B cell (primary cell): ENCODE results near the gene G6PD. TPM values are rescaled to one million over a fixed set of nuclear protein-coding genes. Genes with fewer than 3 reads are reported as not detected.
"Not testable (repeated sequence)": the region's sequence is repeated elsewhere in the genome, so short reads cannot be mapped to it uniquely, and the experiment has no call there.

Source experiments
- ATAC-seq: fragments of 200-7000 bp; cut with Tn5 transposase; one replicate; pipeline ENCODE4 v1.10.0; 2021; ENCODE audit warnings: low read depth, mild to moderate bottlenecking, moderate number of reproducible peaks, moderate library complexity
- CTCF ChIA-PET: fragments of 350-600 bp; sonication (Branson Sonifier 250); formaldehyde crosslinking; loops from one replicate; lab custom pipeline; 2021; ENCODE audit warnings: antibody characterized with exemption, inconsistent platforms; lab: Charles Lee
- POLR2A ChIA-PET: fragments of 350-600 bp; sonication (Branson Sonifier 250); formaldehyde crosslinking; loops from one replicate; lab custom pipeline; 2021; ENCODE audit warnings: antibody characterized with exemption; lab: Charles Lee
- DNase-seq: peaks from one replicate; pipeline ENCODE4 v3.0.0; 2013
- H2AFZ ChIP-seq: 2 replicates; pipeline ENCODE4 v1.6.1; 2012; ENCODE audit warnings: mild to moderate bottlenecking, low read depth, low read length; ENCODE audit not compliant: insufficient read depth, poor library complexity, severe bottlenecking
- H3K27ac ChIP-seq, 2 donors: 1 replicate in 1 of 2; 2 replicates in 1 of 2; pipeline ENCODE4 v1.5.1; 2012 to 2013; ENCODE audit warnings: low read length in 2 of 2, mild to moderate bottlenecking in 2 of 2, moderate library complexity in 1 of 2
- H3K27me3 ChIP-seq, 4 experiments: fragments of 200-600 bp in 1 of 4; sonication (generic) in 1 of 4; replicated peaks in 1 of 4; 1 replicate in 2 of 4; 2 replicates in 2 of 4; pipeline versions ENCODE4 v1.6.1 to v1.7.0; 2013 to 2016; ENCODE audit warnings: low read length in 3 of 4, mild to moderate bottlenecking in 2 of 4, mixed read lengths in 1 of 4, moderate library complexity in 1 of 4; ENCODE audit not compliant: insufficient read depth in 4 of 4, control insufficient read depth in 3 of 4; ENCODE audit errors: control extremely low read depth in 1 of 4
- H3K36me3 ChIP-seq, 2 experiments: replicated peaks in 1 of 2; 1 replicate in 1 of 2; 2 replicates in 1 of 2; pipeline versions ENCODE4 v1.6.1 to v1.7.1; 2013; ENCODE audit warnings: low read length in 1 of 2; ENCODE audit not compliant: insufficient read depth in 2 of 2, control insufficient read depth in 1 of 2; ENCODE audit errors: control extremely low read depth in 1 of 2, extremely low read depth in 1 of 2
- H3K4me1 ChIP-seq, 2 donors: fragments of 200-600 bp in 1 of 2; sonication (generic) in 1 of 2; 1 replicate in 1 of 2; 2 replicates in 1 of 2; pipeline versions ENCODE4 v1.5.1 to v1.6.1; 2013 to 2017; ENCODE audit warnings: low read length in 2 of 2; ENCODE audit not compliant: control insufficient read depth in 2 of 2, insufficient read depth in 2 of 2
- H3K4me2 ChIP-seq: replicated peaks from 2 replicates; pipeline ENCODE3; 2012; ENCODE audit warnings: mild to moderate bottlenecking, low read depth, low read length; ENCODE audit not compliant: poor library complexity, severe bottlenecking
- H3K4me3 ChIP-seq, 5 experiments: fragments of 200-600 bp in 1 of 5; sonication (generic) in 1 of 5; 1 replicate in 3 of 5; 2 replicates in 2 of 5; pipeline versions ENCODE4 v1.5.1 to v1.7.0; 2011 to 2016; ENCODE audit warnings: low read length in 4 of 5, mild to moderate bottlenecking in 4 of 5, low read depth in 2 of 5, control low read depth in 1 of 5, moderate library complexity in 1 of 5; ENCODE audit not compliant: insufficient read depth in 1 of 5; ENCODE audit errors: control extremely low read depth in 1 of 5, extremely low read depth in 1 of 5
- H3K79me2 ChIP-seq: fragments of 200-600 bp; sonication (generic); one replicate; pipeline ENCODE4 v1.6.0; 2016; ENCODE audit warnings: low read length; ENCODE audit not compliant: control insufficient read depth, insufficient read depth
- H3K9ac ChIP-seq: fragments of 200-600 bp; sonication (generic); 2 replicates; pipeline ENCODE4 v1.6.1; 2017; ENCODE audit warnings: mild to moderate bottlenecking, low read length, moderate library complexity
- H3K9me3 ChIP-seq, 3 donors: one replicate each; pipeline versions ENCODE4 v1.6.1 to v1.7.1; 2013; ENCODE audit warnings: low read length in 2 of 3; ENCODE audit not compliant: control insufficient read depth in 2 of 3, insufficient read depth in 1 of 3; ENCODE audit errors: control extremely low read depth in 1 of 3
- H4K20me1 ChIP-seq: 2 replicates; pipeline ENCODE4 v1.6.0; 2012; ENCODE audit warnings: mild to moderate bottlenecking, low read length; ENCODE audit not compliant: insufficient read depth, control insufficient read depth, poor library complexity, severe bottlenecking
- H3K27ac Mint-ChIP-seq: one replicate; pipeline ENCODE4 v1.8.0; 2021; ENCODE audit warnings: mixed read lengths
- H3K27me3 Mint-ChIP-seq: one replicate; pipeline ENCODE4 v1.8.0; 2021; ENCODE audit warnings: mixed read lengths
- H3K4me1 Mint-ChIP-seq: one replicate; pipeline ENCODE4 v1.8.0; 2021; ENCODE audit warnings: mixed read lengths
- H3K4me3 Mint-ChIP-seq: one replicate; pipeline ENCODE4 v1.8.0; 2021; ENCODE audit warnings: mixed read lengths
- H3K9me3 Mint-ChIP-seq: one replicate; pipeline ENCODE4 v1.8.0; 2022; ENCODE audit warnings: mixed read lengths; ENCODE audit not compliant: insufficient read depth
- WGBS: methylation state at CpG from one replicate; pipeline ENCODE4 v1.1.5; 2013; ENCODE audit warnings: missing lambda C conversion rate; ENCODE audit not compliant: insufficient coverage; 5-methylcytosine and 5-hydroxymethylcytosine counted together
- intact Hi-C: fragments of 100-400 bp; cut with micrococcal nuclease; formaldehyde crosslinking; loops from one replicate; pipeline ENCODE4 v1.10.0; 2022
- polyA plus RNA-seq: library from polyadenylated mRNA; depleted of rRNA; stranded (reverse); fragments of >200 nt; gene quantifications from 2 replicates; pipeline ENCODE4 v1.2.3, GENCODE V29; 2012
- total RNA-seq, 2 donors: library from RNA; stranded (reverse); fragments of 120-200 nt in 1 of 2; gene quantifications; 1 replicate in 1 of 2; 2 replicates in 1 of 2; pipeline versions ENCODE4 v1.2.3 to v1.2.4, GENCODE V29; 2013 to 2022

G6PD gene
- total and polyA plus RNA-seq, 2 donors (not counting 1 experiment from before 2014, with no cell fraction given) = 61.2 to 64.4 TPM

DNA sequence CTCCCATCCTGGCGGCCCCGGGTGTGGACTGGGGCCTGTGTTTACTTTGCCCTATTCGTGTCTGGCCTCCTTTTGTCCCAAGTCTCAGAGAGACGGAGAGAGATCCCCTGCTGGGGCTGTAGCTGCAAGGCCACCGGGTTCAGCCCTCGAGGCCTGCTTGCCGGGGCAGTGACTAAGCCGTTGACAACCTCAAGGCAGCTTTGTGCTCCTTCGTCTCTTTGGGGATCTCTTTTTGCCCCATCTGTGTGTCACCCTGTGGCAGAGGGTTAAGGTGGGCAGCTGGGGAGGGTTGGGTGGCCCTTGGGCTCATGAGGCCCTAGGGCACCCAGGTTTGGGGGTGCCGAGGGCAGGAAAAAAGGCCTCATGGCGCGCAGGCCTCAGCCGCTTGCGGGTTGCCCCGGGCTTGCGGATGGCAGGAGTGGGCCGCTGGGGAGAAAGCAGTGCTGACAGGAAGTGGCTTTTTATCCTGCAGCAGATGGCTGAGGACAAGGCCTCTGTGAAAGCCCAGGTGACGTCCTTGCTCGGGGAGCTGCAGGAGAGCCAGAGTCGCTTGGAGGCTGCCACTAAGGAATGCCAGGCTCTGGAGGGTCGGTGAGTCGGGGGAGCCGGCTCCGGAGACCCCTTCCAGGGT lies 11.5 kb upstream of the G6PD start:
- H3K4me1 ChIP-seq, ATAC-seq, H3K4me3 Mint-ChIP-seq, CTCF ChIA-PET, H3K27me3 ChIP-seq, POLR2A ChIA-PET, DNase-seq, H3K9me3 ChIP-seq, H3K27ac Mint-ChIP-seq, H3K4me1 Mint-ChIP-seq, H3K27ac ChIP-seq, H2AFZ ChIP-seq, H3K27me3 Mint-ChIP-seq, H3K4me2 ChIP-seq, H3K9me3 Mint-ChIP-seq, H3K9ac ChIP-seq, intact Hi-C loops, H3K4me3 ChIP-seq: not testable (repeated sequence)
- Histone ChIP-seq H3K79me2 (peaks cover 24% of the 10 kb centered on the region), H4K20me1 (peaks cover 21% of the 10 kb centered on the region), H3K36me3 (peaks cover 0 to 14% of the 10 kb centered on the region in 2 experiments)
- 63% methylated on average over 3 of the region's 24 CpGs for WGBS

DNA sequence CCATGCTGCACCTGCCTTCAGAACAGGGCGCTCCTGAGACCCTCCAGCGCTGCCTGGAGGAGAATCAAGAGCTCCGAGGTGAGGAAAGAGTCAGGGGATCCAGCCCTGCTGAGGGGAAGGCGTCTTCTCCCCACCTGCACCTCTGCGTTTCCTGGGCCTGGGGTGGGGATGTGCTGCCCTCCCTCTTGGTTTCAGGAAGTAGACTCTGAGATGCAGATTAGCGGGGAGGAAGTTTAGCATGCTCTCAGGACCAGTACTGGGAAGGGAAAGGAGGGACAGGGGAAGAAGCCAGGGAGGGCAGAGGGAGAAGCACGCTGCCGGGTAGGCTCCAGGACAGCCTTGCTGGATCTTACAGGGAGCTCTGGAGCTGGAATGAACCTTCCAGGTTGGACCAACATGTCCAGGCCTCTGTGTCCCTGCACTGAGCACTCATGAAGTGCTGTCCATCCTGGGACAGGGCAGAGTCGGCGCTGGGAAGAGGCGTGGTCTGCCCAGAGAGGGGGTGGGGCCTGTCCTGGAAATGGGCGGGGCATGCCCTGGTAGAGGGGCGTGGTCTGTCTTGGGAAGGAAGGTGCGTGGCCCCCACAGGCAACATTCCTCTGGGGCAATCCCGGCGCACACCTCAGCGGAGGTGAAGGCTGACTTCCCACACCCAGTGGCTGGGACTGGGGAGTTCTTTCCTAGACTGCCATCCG lies 5.6 kb upstream of the G6PD start:
- CTCF ChIA-PET, ATAC-seq, H3K4me3 ChIP-seq, H3K9me3 ChIP-seq, DNase-seq, H3K27ac ChIP-seq, H3K4me2 ChIP-seq, H3K9ac ChIP-seq, H2AFZ ChIP-seq, intact Hi-C loops, H3K27ac Mint-ChIP-seq, POLR2A ChIA-PET, H3K4me1 ChIP-seq, H3K27me3 Mint-ChIP-seq, H3K27me3 ChIP-seq, H3K9me3 Mint-ChIP-seq, H3K4me3 Mint-ChIP-seq: not testable (repeated sequence)
- H3K79me2 ChIP-seq = peaks cover 71% of the 10 kb centered on the region
- H4K20me1 ChIP-seq = peaks cover 43% of the 10 kb centered on the region
- no CpG with 5 or more reads among the region's 18 CpGs for WGBS
- peaks cover 26% of the 10 kb centered on the region for H3K4me1 Mint-ChIP-seq
- peaks cover 0 to 22% of the 10 kb centered on the region in 2 experiments for H3K36me3 ChIP-seq
